IMR-90 (cell line): ENCODE data around the gene PRKAG2. TPM values are rescaled to one million over a fixed set of nuclear protein-coding genes. Genes with fewer than 3 reads are reported as not detected.

Source experiments
- MXI1 ChIP-seq: IDR thresholded peaks from 2 replicates; pipeline ENCODE4 v1.6.1; 2012; ENCODE audit warnings: low read depth, mild to moderate bottlenecking, low read length, moderate library complexity, borderline replicate concordance
- RFX5 ChIP-seq: IDR thresholded peaks from 2 replicates; pipeline ENCODE4 v1.8.0; 2012; ENCODE audit warnings: low read depth, mild to moderate bottlenecking, low read length, moderate library complexity
- polyA plus RNA-seq, 3 experiments: library from polyadenylated mRNA; depleted of rRNA; stranded (reverse); fragments of >200 nt; gene quantifications; 2 replicates each; pipeline ENCODE4 v1.2.3, GENCODE V29; 2012; ENCODE audit warnings: low replicate concordance in 1 of 3
- total RNA-seq: library from RNA; depleted of rRNA; stranded (reverse); fragments of >200 nt; gene quantifications from 2 replicates; pipeline ENCODE4 v1.2.3, GENCODE V29; 2012
- TF ChIP-seq, protein P1 (sequence below): conservative IDR thresholded peaks from 2 replicates; pipeline ENCODE4 v1.5.1; 2012; ENCODE audit warnings: mild to moderate bottlenecking, low read depth, low read length, improper control_type of control experiment

PRKAG2 gene
- total and polyA plus RNA-seq, 2 of the 4 experiments (the other 2 are of a cell fraction), result 15.4 to 21.6 TPM

DNA sequence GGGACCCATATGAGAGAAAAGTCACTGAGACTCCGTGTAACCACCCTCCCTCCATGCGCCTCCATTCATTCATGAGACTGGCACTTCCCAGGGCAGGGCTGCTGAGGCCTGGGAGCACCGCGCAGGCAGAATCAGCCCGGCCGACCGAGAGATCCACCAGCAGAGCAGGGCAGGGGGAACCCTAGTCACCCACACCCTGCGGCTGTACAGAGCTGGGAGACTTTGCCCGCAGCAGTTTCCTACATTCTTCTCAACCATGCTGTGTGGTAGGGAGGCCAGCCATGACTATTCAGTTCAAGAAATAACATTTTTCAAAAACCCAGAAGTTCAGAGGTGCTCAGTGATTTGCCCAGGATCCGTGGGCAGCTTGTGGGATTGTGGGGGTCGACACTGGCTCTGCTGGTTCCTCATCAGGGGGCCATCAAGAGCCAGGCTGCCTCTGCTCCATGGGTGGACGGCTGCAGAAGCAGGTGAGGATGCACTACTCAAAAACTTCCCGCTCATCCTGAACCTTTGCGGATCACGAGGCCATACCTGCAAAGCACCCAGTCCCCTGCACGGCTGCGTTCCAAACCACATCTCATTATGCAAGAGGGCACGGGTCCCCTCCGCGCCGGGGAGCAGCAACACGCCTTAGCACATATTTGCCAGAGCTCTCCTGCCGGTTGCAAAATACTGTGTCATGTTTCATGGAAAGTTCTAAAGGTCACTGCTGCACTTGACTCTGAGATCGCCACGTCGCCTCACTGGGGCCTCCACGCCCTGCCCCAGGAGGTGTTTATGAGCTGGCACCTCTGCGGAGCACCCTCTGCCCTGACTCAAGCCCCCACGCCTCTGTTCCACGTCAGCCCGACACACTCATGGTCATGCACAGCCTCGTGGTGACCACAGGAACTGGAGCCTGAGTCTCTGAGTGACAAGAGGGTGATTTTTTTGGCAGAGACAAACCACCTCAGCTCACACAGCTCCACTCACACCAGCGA is 132.0 kb downstream of the PRKAG2 start (continued):
- TF ChIP-seq, protein P1, sequence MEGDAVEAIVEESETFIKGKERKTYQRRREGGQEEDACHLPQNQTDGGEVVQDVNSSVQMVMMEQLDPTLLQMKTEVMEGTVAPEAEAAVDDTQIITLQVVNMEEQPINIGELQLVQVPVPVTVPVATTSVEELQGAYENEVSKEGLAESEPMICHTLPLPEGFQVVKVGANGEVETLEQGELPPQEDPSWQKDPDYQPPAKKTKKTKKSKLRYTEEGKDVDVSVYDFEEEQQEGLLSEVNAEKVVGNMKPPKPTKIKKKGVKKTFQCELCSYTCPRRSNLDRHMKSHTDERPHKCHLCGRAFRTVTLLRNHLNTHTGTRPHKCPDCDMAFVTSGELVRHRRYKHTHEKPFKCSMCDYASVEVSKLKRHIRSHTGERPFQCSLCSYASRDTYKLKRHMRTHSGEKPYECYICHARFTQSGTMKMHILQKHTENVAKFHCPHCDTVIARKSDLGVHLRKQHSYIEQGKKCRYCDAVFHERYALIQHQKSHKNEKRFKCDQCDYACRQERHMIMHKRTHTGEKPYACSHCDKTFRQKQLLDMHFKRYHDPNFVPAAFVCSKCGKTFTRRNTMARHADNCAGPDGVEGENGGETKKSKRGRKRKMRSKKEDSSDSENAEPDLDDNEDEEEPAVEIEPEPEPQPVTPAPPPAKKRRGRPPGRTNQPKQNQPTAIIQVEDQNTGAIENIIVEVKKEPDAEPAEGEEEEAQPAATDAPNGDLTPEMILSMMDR, result peak; percentile 48
- TF ChIP-seq MXI1 (no peak), RFX5 (no peak)
